Renal cortex interstitium (tissue), 11 donors: ENCODE results near the gene KRTAP10-2. TPM values are rescaled to one million over a fixed set of nuclear protein-coding genes. Genes with fewer than 3 reads are reported as not detected.
"Not testable (repeated sequence)": the region's sequence is repeated elsewhere in the genome, so short reads cannot be mapped to it uniquely, and the experiment has no call there.

Experiments used
- DNase-seq, 11 donors: peaks; one replicate each; pipeline ENCODE4 v3.0.0-alpha.2; 2013; ENCODE audit warnings: low read depth in 9 of 11, low spot score in 4 of 11; ENCODE audit errors: extremely low read depth in 1 of 11
- polyA plus RNA-seq, 3 donors: library from polyadenylated mRNA; unstranded; fragments of 120-200 nt; gene quantifications; one replicate each; pipeline ENCODE4 v1.2.1, GENCODE V29; 2013; ENCODE audit not compliant: insufficient read length in 3 of 3

Gene KRTAP10-2
- polyA plus RNA-seq, 3 donors: not detected

DNA sequence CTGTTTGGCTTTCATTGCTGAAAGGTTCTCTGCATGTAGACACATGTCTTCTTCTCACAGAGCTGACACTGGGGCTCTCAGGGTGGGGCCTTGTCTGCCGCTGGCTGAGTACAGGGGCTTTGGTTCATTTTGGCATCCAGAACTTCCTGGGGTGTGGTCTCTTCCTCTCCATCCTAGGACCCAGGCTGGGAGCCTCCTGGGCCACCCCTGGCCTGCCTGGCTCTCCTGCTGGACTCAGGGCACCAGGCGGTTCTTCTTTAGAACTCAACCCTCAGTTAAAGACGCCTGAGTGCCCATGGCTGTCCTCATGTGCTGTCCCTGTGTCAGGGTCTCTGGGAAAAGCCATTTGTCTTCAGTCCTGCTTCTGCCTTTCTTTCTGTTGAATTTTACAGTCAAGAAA, 34.6 kb upstream of the KRTAP10-2 start:
- no peak for DNase-seq

DNA sequence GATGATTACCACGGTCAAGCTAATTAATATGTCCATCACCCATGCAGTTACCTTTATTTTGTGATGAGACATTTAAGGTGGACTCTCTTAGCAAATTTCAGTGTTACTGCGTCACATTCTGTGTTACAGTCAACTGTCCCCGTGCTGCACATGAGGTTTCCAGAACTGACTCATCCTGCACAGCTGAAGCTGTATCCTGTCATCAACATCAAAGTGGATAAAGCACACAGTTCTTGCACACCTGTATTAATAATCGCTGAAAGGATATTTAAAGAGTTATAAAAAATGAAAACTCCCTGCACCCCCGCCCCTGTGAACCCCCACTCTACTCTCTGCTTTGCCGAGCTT, 32.5 kb upstream of the KRTAP10-2 start:
- DNase-seq: no peak

- peak in 7 of 11 donors; percentile 12 to 34 (median 24) for DNase-seq
These were observed 31.9 kb upstream of the KRTAP10-2 start for GRCh38 chr21:44583089-44583799.

DNA sequence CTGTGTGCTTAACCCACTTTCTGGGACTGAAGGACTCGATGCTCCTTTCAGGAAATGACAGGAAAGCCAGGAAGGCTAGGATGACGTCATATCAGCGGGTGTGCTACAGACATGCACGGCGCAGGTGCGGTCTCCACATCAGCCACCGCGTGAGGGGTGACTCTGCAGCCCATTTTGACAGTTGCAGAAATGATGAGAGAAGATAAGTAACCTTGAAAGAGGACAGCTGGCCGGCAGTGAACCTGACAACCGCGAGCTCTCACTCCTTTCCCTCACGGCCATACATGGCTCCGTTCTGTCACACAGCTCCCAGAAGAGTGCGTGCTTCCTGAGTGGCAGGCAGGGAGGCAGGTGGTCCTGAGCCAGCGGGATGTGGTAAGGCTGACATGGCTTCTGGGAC, 30.8 kb upstream of the KRTAP10-2 start:
- DNase-seq: no peak

DNA sequence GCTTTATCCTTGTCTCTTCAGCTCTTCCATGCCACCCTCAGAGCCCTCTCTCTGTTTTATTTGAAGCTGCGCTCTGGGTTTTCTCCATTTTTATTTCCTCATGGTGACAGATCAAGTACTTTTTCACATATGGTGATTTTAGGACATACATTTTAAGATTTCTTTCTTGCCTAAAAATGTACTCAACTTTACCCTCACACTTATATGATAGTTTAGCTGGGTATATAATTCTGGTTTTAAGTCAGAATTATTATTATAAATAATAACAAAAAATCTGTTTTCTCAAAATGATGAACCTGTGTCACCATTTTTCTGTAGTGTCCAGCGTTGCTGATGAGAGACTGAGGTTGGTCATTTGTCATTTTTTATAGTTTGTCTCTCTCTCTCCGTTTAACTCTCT, 29.9 kb upstream of the KRTAP10-2 start:
- DNase-seq: no peak

GRCh38 chr21:44580231-44580821, 29.0 kb upstream of the KRTAP10-2 start, which contains the start of gene KRTAP10-5:
Gene KRTAP10-5 (minus strand): TSS chr21:44580604. CDS start chr21:44580578, 26 bp downstream.
- not testable (repeated sequence) for DNase-seq

DNA sequence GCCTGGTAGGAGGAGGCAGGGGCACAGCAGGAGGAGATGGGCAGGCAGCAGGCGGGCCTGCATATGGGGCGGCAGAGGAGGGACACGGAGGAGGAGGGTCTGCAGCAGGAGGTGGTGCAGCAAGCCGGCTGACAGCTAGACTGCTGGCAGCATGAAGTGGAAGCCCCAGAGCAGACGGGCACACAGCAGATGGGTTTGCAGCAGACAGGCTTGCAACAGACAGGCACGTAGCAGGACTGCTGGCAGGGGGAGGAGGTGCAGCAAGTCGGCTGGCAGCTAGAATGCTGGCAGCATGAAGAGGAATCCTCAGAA, 28.5 kb upstream of the KRTAP10-2 start:
- DNase-seq: no peak

- DNase-seq: no peak
These were observed 27.9 kb upstream of the KRTAP10-2 start for GRCh38 chr21:44579056-44579832.

- DNase-seq: no peak
These were observed 27.2 kb upstream of the KRTAP10-2 start for GRCh38 chr21:44578371-44579055.

GRCh38 chr21:44576025-44576420, 24.7 kb upstream of the KRTAP10-2 start:
- DNase-seq: no peak

DNA sequence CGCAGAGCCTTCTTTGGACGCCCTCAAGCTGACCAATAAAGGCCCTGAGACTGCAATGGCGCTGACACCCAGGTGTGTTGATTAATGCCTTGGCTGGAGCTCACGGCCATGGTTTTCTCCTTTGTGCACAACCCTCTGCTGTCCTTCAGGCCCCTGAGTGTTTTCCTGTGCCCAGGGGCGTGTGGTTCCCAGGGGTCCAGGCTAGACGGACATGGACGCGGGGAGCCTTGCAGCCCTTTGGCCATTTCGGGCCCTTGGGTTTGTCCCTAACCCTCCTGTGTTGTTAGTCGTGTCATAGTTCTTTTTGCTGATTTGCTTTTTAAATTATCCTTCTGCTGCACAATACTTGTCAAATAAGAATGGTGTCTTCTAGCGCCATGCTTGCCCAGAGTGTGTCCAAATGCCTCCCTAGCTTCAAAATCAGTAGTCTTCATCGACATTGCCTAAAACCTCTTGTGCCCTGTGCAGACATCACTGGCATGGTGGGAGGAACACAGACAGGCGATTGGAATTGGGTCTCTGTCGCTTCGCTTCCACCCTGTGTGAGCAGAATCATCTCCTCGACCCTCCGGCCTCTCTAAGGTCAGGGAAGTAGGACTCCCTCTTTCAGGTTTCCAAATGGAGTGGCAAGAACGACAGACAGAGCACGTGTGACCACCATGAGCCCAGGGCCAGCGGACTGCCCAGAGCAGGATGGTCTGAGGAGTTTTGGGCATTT, 24.2 kb upstream of the KRTAP10-2 start:
- no peak for DNase-seq

DNA sequence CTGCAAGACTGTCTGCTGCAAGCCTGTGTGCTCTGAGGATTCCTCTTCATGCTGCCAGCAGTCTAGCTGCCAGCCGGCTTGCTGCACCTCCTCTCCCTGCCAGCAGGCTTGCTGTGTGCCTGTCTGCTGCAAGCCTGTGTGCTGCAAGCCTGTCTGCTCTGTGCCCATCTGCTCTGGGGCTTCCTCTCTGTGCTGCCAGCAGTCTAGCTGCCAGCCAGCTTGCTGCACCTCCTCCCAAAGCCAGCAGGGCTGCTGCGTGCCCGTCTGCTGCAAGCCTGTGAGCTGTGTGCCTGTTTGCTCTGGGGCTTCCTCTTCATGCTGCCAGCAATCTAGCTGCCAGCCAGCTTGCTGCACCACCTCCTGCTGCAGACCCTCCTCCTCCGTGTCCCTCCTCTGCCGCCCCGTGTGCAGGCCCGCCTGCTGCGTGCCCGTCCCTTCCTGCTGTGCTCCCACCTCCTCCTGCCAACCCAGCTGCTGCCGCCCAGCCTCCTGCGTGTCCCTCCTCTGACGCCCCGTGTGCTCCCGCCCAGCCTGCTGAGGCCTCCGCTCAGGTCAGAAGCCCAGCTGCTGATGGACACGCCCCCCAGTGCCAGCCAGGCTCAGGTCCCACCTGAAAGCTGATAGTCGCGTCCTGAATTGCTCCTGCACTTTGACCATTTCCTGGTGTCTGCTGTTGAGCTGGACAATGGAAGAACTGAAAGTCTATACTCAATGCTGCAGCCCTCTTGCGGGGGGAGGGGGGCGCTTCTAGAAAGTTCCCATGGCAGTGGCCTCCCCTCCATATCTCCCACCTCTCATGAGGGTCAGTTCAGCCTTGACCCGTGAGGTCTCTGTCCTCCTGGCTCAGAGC, 23.4 kb upstream of the KRTAP10-2 start:
- peak in 1 of 11 donors; percentile 8 for DNase-seq

DNA sequence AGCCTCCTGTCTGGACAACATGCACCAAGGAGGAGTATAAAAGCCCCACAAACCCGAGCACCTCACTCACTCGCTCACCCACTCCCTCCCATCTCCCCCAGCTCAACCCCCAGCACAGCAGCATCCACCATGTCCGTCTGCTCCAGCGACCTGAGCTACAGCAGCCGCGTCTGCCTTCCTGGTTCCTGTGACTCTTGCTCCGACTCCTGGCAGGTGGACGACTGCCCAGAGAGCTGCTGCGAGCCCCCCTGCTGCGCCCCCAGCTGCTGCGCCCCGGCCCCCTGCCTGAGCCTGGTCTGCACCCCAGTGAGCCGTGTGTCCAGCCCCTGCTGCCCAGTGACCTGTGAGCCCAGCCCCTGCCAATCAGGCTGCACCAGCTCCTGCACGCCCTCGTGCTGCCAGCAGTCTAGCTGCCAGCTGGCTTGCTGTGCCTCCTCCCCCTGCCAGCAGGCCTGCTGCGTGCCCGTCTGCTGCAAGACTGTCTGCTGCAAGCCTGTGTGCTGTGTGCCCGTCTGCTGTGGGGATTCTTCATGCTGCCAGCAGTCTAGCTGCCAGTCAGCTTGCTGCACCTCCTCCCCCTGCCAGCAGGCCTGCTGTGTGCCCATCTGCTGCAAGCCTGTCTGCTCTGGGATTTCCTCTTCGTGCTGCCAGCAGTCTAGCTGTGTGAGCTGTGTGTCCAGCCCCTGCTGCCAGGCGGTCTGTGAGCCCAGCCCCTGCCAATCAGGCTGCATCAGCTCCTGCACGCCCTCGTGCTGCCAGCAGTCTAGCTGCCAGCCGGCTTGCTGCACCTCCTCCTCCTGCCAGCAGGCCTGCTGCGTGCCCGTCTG, 22.5 kb upstream of the KRTAP10-2 start, which contains the start of gene KRTAP10-4:
TSS of gene KRTAP10-4 (plus strand) at position 100 of the 827 bp plus-strand sequence. CDS start at position 130, 30 bp downstream.
- DNase-seq: not testable (repeated sequence)

- no peak for DNase-seq
These were observed 21.8 kb upstream of the KRTAP10-2 start for GRCh38 chr21:44572959-44573583.

GRCh38 chr21:44571844-44572782, 20.8 kb upstream of the KRTAP10-2 start:
- DNase-seq: no peak

DNA sequence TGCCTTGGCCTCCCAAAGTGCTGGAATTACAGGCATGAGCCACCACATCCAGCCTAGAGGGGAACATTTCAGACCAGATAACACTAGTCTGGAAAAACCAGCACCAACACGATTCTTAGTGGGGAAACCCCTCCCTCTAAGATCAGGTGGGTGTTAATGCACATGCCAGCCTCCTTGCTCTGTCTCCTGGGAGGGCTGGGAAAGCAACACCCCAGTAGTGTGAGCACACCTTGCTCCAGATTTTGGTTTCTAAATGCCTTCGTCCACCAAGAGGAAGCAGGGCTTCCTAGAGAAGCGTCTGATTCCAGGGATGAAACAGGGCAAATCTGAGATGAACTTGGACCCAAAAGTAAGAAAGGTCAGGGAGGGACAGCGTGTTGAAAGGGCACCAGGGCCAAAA, 20.0 kb upstream of the KRTAP10-2 start:
- DNase-seq: no peak
